OCI-LY1 (cell line): ENCODE results near the gene NLRP9.

ENCODE experiments used
- H2AFZ ChIP-seq: fragments of 200-600 bp; sonication (generic), shearing (Covaris generic); 2 replicates; pipeline ENCODE4 v1.6.0; 2014; ENCODE audit warnings: antibody characterized with exemption, mild to moderate bottlenecking, low read length
- H3F3A ChIP-seq: fragments of 200-600 bp; sonication (generic), shearing (Covaris generic); 2 replicates; pipeline ENCODE4 v1.6.0; 2014; ENCODE audit warnings: mild to moderate bottlenecking, antibody characterized with exemption, low read length, moderate library complexity; ENCODE audit not compliant: insufficient read depth
- H3K27ac ChIP-seq: fragments of 200-600 bp; sonication (generic); 2 replicates; pipeline ENCODE4 v1.5.1; 2014; ENCODE audit warnings: low read length, mixed run types, mild to moderate bottlenecking, low read depth; ENCODE audit not compliant: poor library complexity, severe bottlenecking
- H3K27me3 ChIP-seq: fragments of 200-600 bp; sonication (generic); 2 replicates; pipeline ENCODE4 v1.6.0; 2014; ENCODE audit warnings: antibody characterized with exemption, mild to moderate bottlenecking, low read length, moderate library complexity; ENCODE audit not compliant: insufficient read depth
- H3K36me3 ChIP-seq: fragments of 200-600 bp; sonication (generic); 2 replicates; pipeline ENCODE4 v1.6.1; 2014; ENCODE audit warnings: mild to moderate bottlenecking, antibody characterized with exemption, low read length, moderate library complexity, mixed read lengths; ENCODE audit not compliant: insufficient read depth
- H3K4me1 ChIP-seq: fragments of 200-600 bp; sonication (generic); 2 replicates; pipeline ENCODE4 v1.5.1; 2014; ENCODE audit warnings: mild to moderate bottlenecking, low read length, moderate library complexity; ENCODE audit not compliant: insufficient read depth, severe bottlenecking
- H3K4me2 ChIP-seq: fragments of 200-600 bp; sonication (generic), shearing (Covaris generic); 2 replicates; pipeline ENCODE4 v1.6.1; 2014; ENCODE audit warnings: low read length
- H3K4me3 ChIP-seq: fragments of 200-600 bp; sonication (generic); 2 replicates; pipeline ENCODE4 v1.5.1; 2014; ENCODE audit warnings: low read length, low read depth, mild to moderate bottlenecking, mixed read lengths; ENCODE audit not compliant: poor library complexity, severe bottlenecking
- H3K79me2 ChIP-seq: fragments of 200-600 bp; shearing (Covaris generic); 2 replicates; pipeline ENCODE4 v1.6.1; 2016; ENCODE audit warnings: mixed run types, low read length, mixed read lengths; ENCODE audit not compliant: insufficient read depth
- H3K9ac ChIP-seq: fragments of 200-600 bp; sonication (generic), shearing (Covaris generic); 2 replicates; pipeline ENCODE4 v1.6.1; 2014; ENCODE audit warnings: mild to moderate bottlenecking, low read length, mixed read lengths
- H3K9me2 ChIP-seq: fragments of 200-600 bp; sonication (generic), shearing (Covaris generic); 2 replicates; pipeline ENCODE4 v1.6.1; 2014; ENCODE audit warnings: low read depth, mild to moderate bottlenecking, low read length, mixed read lengths
- H3K9me3 ChIP-seq: fragments of 200-600 bp; shearing (Covaris generic); 2 replicates; pipeline ENCODE4 v1.6.1; 2014; ENCODE audit warnings: low read length, mixed read lengths
- H4K20me1 ChIP-seq: fragments of 200-600 bp; sonication (generic), shearing (Covaris generic); 2 replicates; pipeline ENCODE4 v1.6.0; 2016; ENCODE audit warnings: mild to moderate bottlenecking, low read length; ENCODE audit not compliant: insufficient read depth
- CTCF ChIP-seq: fragments of 200-600 bp; sonication (generic), shearing (Covaris generic); IDR thresholded peaks from 2 replicates; pipeline ENCODE4 v1.5.1; 2017; ENCODE audit warnings: mild to moderate bottlenecking, antibody characterized with exemption, low read length, moderate library complexity, mixed read lengths
- EZH2 ChIP-seq: fragments of 200-600 bp; sonication (generic), shearing (Covaris generic); IDR thresholded peaks from 2 replicates; pipeline ENCODE4 v1.8.0; 2017; ENCODE audit warnings: borderline replicate concordance, mixed run types, mild to moderate bottlenecking, antibody characterized with exemption, low read length, moderate library complexity, mixed read lengths

Gene NLRP9

GRCh38 chr19:55679343-55680257 lies 58.6 kb downstream of the NLRP9 start:
- Histone ChIP-seq H3K27ac (peak overlapping the region; percentile 96), H3K4me3 (peak overlapping the region; percentile 97), H3K4me2 (peak overlapping the region; percentile 98; the same call in 1 of the 2 replicates)

GRCh38 chr19:55678121-55678671 lies 60.0 kb downstream of the NLRP9 start:
- H3K9me2 ChIP-seq = no peaks in the 10 kb centered on the region
- no peaks in the 10 kb centered on the region; the same call in 1 of the 2 replicates for H3F3A ChIP-seq
- peak overlapping the region; percentile 96 for H3K27ac ChIP-seq
- peak overlapping the region; percentile 98 for H3K4me2 ChIP-seq
- H3K79me2 ChIP-seq = peaks cover 41% of the 10 kb centered on the region
- H3K27me3 ChIP-seq = no peaks in the 10 kb centered on the region
- peaks cover 55% of the 10 kb centered on the region for H3K4me1 ChIP-seq
- peak overlapping the region; percentile 97 for H3K4me3 ChIP-seq
- peaks cover 47% of the 10 kb centered on the region for H3K36me3 ChIP-seq
- TF ChIP-seq EZH2 (no peak), CTCF (peak; percentile 37; the same call in 1 of the 2 replicates)
- no peaks in the 10 kb centered on the region for H4K20me1 ChIP-seq
- peak overlapping the region; percentile 88 for H3K9ac ChIP-seq
- no peak overlapping the region for H2AFZ ChIP-seq
- no peaks in the 10 kb centered on the region for H3K9me3 ChIP-seq

More at GRCh38 chr19:55679343-55680257, 58.6 kb downstream of the NLRP9 start:
- H3K36me3 ChIP-seq = peaks cover 54% of the 10 kb centered on the region
- TF ChIP-seq EZH2 (no peak), CTCF (no peak)
- no peaks in the 10 kb centered on the region for H3K9me2 ChIP-seq
- no peaks in the 10 kb centered on the region for H3F3A ChIP-seq
- no peaks in the 10 kb centered on the region for H3K27me3 ChIP-seq
- H2AFZ ChIP-seq = no peak overlapping the region
- H3K9ac ChIP-seq = peak overlapping the region; percentile 88; the same call in 1 of the 2 replicates
- H3K9me3 ChIP-seq = no peaks in the 10 kb centered on the region
- H3K4me1 ChIP-seq = peaks cover 43% of the 10 kb centered on the region
- no peaks in the 10 kb centered on the region for H4K20me1 ChIP-seq
- peaks cover 41% of the 10 kb centered on the region for H3K79me2 ChIP-seq

- peak overlapping the region; percentile 97 for H3K4me3 ChIP-seq
- H3K4me1 ChIP-seq = peaks cover 58% of the 10 kb centered on the region
- H3F3A ChIP-seq = no peaks in the 10 kb centered on the region; the same call in 1 of the 2 replicates
- peak overlapping the region; percentile 96 for H3K27ac ChIP-seq
- peak overlapping the region; percentile 88 for H3K9ac ChIP-seq
- no peaks in the 10 kb centered on the region for H3K9me2 ChIP-seq
- H4K20me1 ChIP-seq = no peaks in the 10 kb centered on the region
- H3K36me3 ChIP-seq = peaks cover 53% of the 10 kb centered on the region
- H3K27me3 ChIP-seq = no peaks in the 10 kb centered on the region
- peaks cover 41% of the 10 kb centered on the region for H3K79me2 ChIP-seq
- peak overlapping the region; percentile 98 for H3K4me2 ChIP-seq
- no peaks in the 10 kb centered on the region for H3K9me3 ChIP-seq
- no peak overlapping the region for H2AFZ ChIP-seq
- TF ChIP-seq CTCF (no peak), EZH2 (no peak)
Measured at GRCh38 chr19:55677572-55678028, 60.6 kb downstream of the NLRP9 start.
